HepG2 (cell line): ENCODE measurements around the gene VDAC1. TPM values are rescaled to one million over a fixed set of nuclear protein-coding genes. Genes with fewer than 3 reads are reported as not detected.

Experiments
- CBX1 ChIP-seq: IDR thresholded peaks from one replicate; pipeline ENCODE4 v1.6.1; 2016; ENCODE audit warnings: antibody characterized with exemption, low read depth
- EHMT2 ChIP-seq: fragments of 200-600 bp; sonication (generic); IDR thresholded peaks from 2 replicates; pipeline ENCODE4 v1.7.0; 2017; ENCODE audit warnings: antibody characterized with exemption, low read depth, low read length, borderline replicate concordance
- FOXJ3 ChIP-seq: sonication (generic); formaldehyde crosslinking; IDR thresholded peaks from 2 replicates; pipeline ENCODE4 v1.4.0; 2020; ENCODE audit warnings: missing genetic modification reagents, mild to moderate bottlenecking, borderline replicate concordance
- MED13 ChIP-seq: sonication (generic); formaldehyde crosslinking; IDR thresholded peaks from 2 replicates; pipeline ENCODE4 v1.5.0; 2020; ENCODE audit warnings: missing genetic modification reagents
- MTF1 ChIP-seq: sonication (generic); formaldehyde crosslinking; IDR thresholded peaks from 2 replicates; pipeline ENCODE4 v1.5.0; 2020; ENCODE audit warnings: missing genetic modification reagents
- MTF2 ChIP-seq: sonication (generic); formaldehyde crosslinking; IDR thresholded peaks from 2 replicates; pipeline ENCODE4 v1.5.0; 2020; ENCODE audit warnings: missing genetic modification reagents, borderline replicate concordance
- NCOR1 ChIP-seq: fragments of 200-600 bp; sonication (generic); IDR thresholded peaks from 2 replicates; pipeline ENCODE4 v1.7.0; 2017; ENCODE audit warnings: antibody characterized with exemption, low read length, borderline replicate concordance
- POGZ ChIP-seq: sonication (generic); formaldehyde crosslinking; IDR thresholded peaks from 2 replicates; pipeline ENCODE4 v1.4.0; 2020; ENCODE audit warnings: mild to moderate bottlenecking, missing genetic modification reagents
- POLR2G ChIP-seq: fragments of 200-400 bp; formaldehyde crosslinking; IDR thresholded peaks from 2 replicates; pipeline ENCODE4 v1.6.1; 2018; ENCODE audit warnings: mild to moderate bottlenecking, low read depth, low read length, moderate library complexity
- RFX3 ChIP-seq: IDR thresholded peaks from 2 replicates; pipeline ENCODE4 v1.6.1; 2016; ENCODE audit warnings: missing biosample characterization, missing genetic modification reagents
- SALL1 ChIP-seq: sonication (generic); formaldehyde crosslinking; IDR thresholded peaks from 2 replicates; pipeline ENCODE4 v1.8.0; 2022; ENCODE audit warnings: mild to moderate bottlenecking, missing genetic modification reagents
- SNRNP70 ChIP-seq: fragments of 200-400 bp; formaldehyde crosslinking; IDR thresholded peaks from 2 replicates; pipeline ENCODE4 v1.6.1; 2017; ENCODE audit warnings: mild to moderate bottlenecking, low read depth, low read length, moderate library complexity
- XBP1 ChIP-seq: sonication (generic); formaldehyde crosslinking; IDR thresholded peaks from 2 replicates; pipeline ENCODE4 v1.5.0; 2020; ENCODE audit warnings: missing genetic modification reagents
- ZC3H13 ChIP-seq: sonication (generic); formaldehyde crosslinking; IDR thresholded peaks from 2 replicates; pipeline ENCODE4 v1.8.1; 2023; ENCODE audit warnings: mild to moderate bottlenecking, missing genetic modification reagents, moderate library complexity
- ZNF282 ChIP-seq: fragments of 450-650 bp; IDR thresholded peaks from 2 replicates; pipeline ENCODE4 v1.6.1; 2018; ENCODE audit not compliant: partially characterized antibody
- ZNF451 ChIP-seq: sonication (generic); formaldehyde crosslinking; IDR thresholded peaks from 2 replicates; pipeline ENCODE4 v1.5.0; 2020; ENCODE audit warnings: mild to moderate bottlenecking, missing genetic modification reagents
- ZNF562 ChIP-seq: sonication (generic); formaldehyde crosslinking; IDR thresholded peaks from 2 replicates; pipeline ENCODE4 v1.8.0; 2022; ENCODE audit warnings: missing genetic modification reagents, borderline replicate concordance
- ZNF598 ChIP-seq: sonication (generic); formaldehyde crosslinking; IDR thresholded peaks from 2 replicates; pipeline ENCODE4 v1.5.1; 2020; ENCODE audit warnings: mild to moderate bottlenecking, missing genetic modification reagents, borderline replicate concordance
- ZSCAN9 ChIP-seq: IDR thresholded peaks from 2 replicates; pipeline ENCODE4 v1.6.1; 2016; ENCODE audit warnings: borderline replicate concordance
- polyA plus RNA-seq, 8 experiments: library from polyadenylated mRNA; depleted of rRNA in 3 of 8; stranded (reverse) in 7 of 8; unstranded in 1 of 8; fragments of >200 nt; fragmentation: Illumina TruSeq in 4 of 8; extraction: Trizol in 4 of 8; gene quantifications; 2 replicates each; pipeline versions ENCODE4 v1.2.1 to v1.2.3, GENCODE V29; 2011 to 2016; ENCODE audit warnings: low read depth in 4 of 8, missing spikeins in 1 of 8, mixed read lengths in 1 of 8; ENCODE audit not compliant: insufficient read depth in 1 of 8
- total RNA-seq, 5 experiments: library from RNA; depleted of rRNA; stranded (reverse); fragments of >200 nt; fragmentation: Illumina TruSeq; extraction: Trizol; gene quantifications; 2 replicates each; pipeline ENCODE4 v1.2.3, GENCODE V29; 2016; ENCODE audit warnings: low read depth in 1 of 5
- TF ChIP-seq, protein P1 (sequence below): sonication (generic); formaldehyde crosslinking; IDR thresholded peaks from 2 replicates; pipeline ENCODE4 v1.8.0; 2022; ENCODE audit warnings: mild to moderate bottlenecking, missing genetic modification reagents; ENCODE audit not compliant: insufficient replicate concordance
- TF ChIP-seq, protein P2 (sequence below): sonication (generic); formaldehyde crosslinking; IDR thresholded peaks from 2 replicates; pipeline ENCODE4 v1.4.0; 2020; ENCODE audit warnings: missing genetic modification reagents
- TF ChIP-seq, protein P3 (sequence below): sonication (generic); formaldehyde crosslinking; IDR thresholded peaks from 2 replicates; pipeline ENCODE4 v1.5.0; 2020; ENCODE audit warnings: missing genetic modification reagents
- TF ChIP-seq, protein P4 (sequence below): fragments of 450-650 bp; IDR thresholded peaks from 2 replicates; pipeline ENCODE4 v1.6.1; 2017
- TF ChIP-seq, protein P5 (sequence below): IDR thresholded peaks from 2 replicates; pipeline ENCODE4 v1.6.1; 2018; ENCODE audit warnings: missing genetic modification reagents

The VDAC1 gene
- total and polyA plus RNA-seq, 2 of the 13 experiments (the other 11 are each of a cell fraction or from before 2014, with no cell fraction given): 112 to 380 TPM

DNA sequence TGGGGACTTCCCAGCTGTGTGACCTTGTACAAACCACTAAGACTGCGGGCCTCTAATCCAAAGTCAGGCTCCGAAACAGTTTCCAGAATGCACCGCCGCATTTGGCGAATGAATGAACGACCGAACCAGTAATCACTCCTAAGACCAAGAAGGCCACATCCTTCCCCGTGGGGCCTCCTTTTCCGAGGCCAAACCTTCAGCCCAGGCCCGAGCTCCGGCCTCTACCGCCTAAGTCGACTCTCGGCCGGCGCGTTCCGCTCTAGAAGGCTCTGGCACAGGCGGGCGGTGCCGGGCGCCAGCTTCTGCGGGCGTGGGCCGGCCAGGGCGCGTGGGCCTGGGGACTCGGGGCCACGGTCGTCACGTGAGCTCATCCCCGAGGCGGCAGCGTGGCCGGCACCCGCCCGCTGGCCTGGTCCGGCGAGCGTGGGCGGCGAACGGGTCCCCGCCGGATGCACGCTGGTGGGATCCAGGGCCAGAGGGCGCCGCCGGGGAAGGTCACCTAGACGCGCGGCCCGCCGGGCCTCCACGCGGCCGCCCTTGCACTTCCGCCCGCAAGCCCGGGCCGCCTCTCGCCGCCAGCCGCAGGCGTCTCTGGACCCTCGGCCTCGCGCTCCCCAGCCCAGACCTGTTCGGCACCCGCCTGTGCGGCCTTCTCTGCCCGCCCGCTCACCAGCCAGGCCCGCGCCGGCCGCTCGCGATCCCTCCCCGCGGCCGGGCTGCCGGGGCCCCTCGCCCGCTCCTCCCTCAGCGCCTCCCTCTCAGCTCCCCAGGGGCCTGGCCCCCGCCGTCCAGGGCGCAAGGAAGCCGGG lies 754 bp downstream of the VDAC1 start (continued):
- TF ChIP-seq, protein P1, sequence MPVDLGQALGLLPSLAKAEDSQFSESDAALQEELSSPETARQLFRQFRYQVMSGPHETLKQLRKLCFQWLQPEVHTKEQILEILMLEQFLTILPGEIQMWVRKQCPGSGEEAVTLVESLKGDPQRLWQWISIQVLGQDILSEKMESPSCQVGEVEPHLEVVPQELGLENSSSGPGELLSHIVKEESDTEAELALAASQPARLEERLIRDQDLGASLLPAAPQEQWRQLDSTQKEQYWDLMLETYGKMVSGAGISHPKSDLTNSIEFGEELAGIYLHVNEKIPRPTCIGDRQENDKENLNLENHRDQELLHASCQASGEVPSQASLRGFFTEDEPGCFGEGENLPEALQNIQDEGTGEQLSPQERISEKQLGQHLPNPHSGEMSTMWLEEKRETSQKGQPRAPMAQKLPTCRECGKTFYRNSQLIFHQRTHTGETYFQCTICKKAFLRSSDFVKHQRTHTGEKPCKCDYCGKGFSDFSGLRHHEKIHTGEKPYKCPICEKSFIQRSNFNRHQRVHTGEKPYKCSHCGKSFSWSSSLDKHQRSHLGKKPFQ: no peak
- TF ChIP-seq POGZ (CRISPR knock-in tag) (no peak), ZNF451 (0 out of 2 replicates have a peak, but pooled peaks have one; percentile 9), CBX1 (no peak), NCOR1 (no peak), MED13 (no peak), MTF2 (CRISPR knock-in tag) (no peak), XBP1 (no peak), ZSCAN9 (CRISPR knock-in tag) (no peak), ZNF282 (no peak), ZNF562 (CRISPR knock-in tag) (no peak), ZNF598 (no peak), POLR2G (no peak), EHMT2 (no peak), RFX3 (no peak), ZC3H13 (CRISPR knock-in tag) (no peak), FOXJ3 (CRISPR knock-in tag) (no peak), MTF1 (CRISPR knock-in tag) (0 out of 2 replicates have a peak, but pooled peaks have one; percentile 10), SALL1 (CRISPR knock-in tag) (peak; percentile 31; the same call in 1 of the 2 replicates), SNRNP70 (no peak)
- TF ChIP-seq, protein P2, sequence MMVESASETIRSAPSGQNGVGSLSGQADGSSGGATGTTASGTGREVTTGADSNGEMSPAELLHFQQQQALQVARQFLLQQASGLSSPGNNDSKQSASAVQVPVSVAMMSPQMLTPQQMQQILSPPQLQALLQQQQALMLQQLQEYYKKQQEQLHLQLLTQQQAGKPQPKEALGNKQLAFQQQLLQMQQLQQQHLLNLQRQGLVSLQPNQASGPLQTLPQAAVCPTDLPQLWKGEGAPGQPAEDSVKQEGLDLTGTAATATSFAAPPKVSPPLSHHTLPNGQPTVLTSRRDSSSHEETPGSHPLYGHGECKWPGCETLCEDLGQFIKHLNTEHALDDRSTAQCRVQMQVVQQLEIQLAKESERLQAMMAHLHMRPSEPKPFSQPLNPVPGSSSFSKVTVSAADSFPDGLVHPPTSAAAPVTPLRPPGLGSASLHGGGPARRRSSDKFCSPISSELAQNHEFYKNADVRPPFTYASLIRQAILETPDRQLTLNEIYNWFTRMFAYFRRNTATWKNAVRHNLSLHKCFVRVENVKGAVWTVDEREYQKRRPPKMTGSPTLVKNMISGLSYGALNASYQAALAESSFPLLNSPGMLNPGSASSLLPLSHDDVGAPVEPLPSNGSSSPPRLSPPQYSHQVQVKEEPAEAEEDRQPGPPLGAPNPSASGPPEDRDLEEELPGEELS: no peak
- TF ChIP-seq, protein P3, sequence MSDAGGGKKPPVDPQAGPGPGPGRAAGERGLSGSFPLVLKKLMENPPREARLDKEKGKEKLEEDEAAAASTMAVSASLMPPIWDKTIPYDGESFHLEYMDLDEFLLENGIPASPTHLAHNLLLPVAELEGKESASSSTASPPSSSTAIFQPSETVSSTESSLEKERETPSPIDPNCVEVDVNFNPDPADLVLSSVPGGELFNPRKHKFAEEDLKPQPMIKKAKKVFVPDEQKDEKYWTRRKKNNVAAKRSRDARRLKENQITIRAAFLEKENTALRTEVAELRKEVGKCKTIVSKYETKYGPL (CRISPR knock-in tag): no peak
- TF ChIP-seq, protein P4, sequence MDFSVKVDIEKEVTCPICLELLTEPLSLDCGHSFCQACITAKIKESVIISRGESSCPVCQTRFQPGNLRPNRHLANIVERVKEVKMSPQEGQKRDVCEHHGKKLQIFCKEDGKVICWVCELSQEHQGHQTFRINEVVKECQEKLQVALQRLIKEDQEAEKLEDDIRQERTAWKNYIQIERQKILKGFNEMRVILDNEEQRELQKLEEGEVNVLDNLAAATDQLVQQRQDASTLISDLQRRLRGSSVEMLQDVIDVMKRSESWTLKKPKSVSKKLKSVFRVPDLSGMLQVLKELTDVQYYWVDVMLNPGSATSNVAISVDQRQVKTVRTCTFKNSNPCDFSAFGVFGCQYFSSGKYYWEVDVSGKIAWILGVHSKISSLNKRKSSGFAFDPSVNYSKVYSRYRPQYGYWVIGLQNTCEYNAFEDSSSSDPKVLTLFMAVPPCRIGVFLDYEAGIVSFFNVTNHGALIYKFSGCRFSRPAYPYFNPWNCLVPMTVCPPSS: no peak
- TF ChIP-seq, protein P5, sequence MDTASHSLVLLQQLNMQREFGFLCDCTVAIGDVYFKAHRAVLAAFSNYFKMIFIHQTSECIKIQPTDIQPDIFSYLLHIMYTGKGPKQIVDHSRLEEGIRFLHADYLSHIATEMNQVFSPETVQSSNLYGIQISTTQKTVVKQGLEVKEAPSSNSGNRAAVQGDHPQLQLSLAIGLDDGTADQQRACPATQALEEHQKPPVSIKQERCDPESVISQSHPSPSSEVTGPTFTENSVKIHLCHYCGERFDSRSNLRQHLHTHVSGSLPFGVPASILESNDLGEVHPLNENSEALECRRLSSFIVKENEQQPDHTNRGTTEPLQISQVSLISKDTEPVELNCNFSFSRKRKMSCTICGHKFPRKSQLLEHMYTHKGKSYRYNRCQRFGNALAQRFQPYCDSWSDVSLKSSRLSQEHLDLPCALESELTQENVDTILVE (CRISPR knock-in tag): no peak; the same call in 1 of the 2 replicates
